GM19455 (cell line): ENCODE data around the gene IGDCC3.
"Not testable (repeated sequence)": the region's sequence is repeated elsewhere in the genome, so short reads cannot be mapped to it uniquely, and the experiment has no call there.

Experiments used
- ATAC-seq: cut with Tn5 transposase; IDR thresholded peaks from one replicate; pipeline ENCODE4 v1.9.1; 2021; ENCODE audit not compliant: unreplicated experiment

Gene IGDCC3

DNA sequence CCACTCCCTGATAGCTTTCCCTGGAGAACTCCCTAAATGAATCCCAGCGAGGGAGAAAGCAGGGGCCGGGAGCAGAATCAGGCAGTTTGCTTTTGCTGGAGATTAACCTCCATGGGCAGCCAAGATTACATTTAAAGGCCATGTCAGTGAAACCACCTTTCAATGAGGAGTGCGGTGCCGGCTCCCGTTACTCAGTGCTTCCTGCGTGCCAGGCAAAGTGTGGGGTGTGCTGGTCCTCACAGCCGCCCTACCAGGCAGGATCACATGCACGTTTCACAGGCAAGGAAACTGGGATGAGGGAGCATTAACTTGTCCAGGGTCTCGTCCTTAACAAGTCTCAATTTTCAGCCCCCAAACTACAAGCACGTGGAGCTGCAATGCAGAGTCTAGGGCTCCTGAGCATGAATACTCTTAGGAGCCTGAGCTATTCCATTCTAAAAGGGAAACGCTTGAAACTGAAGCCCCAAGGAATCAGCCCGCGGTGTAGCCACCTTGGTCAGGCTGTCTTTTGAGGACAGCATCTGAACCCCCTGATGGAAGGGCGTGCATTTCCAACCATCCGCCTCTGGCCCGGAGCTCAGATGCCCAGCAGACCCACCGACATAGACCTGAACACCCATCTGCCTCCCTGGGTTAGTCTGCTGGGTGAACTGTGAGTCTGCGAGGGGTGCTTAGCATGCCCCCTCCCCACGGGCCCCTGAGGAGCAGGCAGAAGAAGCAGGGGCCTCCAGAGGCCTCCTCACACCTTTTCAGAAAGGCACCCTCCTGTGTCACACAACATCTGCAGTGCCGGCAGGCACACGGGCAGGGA, 5.6 kb downstream of the IGDCC3 start:
- no peak for ATAC-seq

DNA sequence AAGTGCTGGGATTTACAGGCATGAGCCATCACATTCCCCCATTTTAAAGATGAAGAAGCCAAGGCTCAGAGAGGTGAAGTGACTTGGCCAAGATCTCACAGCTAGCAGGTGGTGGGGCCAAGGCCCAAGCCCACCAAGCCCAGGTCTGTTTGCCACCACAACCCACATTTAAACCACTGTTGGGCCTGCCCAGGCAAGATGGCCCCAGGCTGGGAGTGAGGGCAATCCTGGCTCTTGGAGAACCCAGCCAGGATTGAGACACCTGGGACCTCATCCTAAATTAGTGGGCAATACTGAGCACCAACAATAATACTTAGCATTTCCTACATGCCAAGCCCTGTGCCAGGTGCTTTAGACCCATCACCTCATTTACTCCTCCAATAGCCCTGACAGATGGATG, 6.9 kb downstream of the IGDCC3 start:
- no peak for ATAC-seq

DNA sequence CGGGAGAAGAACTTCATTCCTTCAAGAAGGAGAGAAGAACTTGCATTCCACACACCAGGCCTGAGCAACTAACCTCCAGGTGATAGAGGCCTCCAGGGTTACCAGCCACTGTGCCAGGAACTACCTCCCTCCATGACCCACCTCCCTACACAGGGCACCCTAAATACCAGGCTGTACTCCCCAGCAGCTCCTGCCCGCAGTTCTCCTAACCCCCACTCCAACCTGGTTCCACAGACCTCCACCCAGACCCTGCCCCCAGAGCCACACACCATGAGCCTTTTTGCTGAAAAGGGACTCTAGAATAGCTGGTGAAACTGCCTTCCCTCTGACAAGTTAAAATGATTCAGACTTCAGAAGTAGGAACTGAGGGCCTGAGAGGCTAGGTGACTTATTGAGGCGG, 8.2 kb downstream of the IGDCC3 start:
- no peak for ATAC-seq

DNA sequence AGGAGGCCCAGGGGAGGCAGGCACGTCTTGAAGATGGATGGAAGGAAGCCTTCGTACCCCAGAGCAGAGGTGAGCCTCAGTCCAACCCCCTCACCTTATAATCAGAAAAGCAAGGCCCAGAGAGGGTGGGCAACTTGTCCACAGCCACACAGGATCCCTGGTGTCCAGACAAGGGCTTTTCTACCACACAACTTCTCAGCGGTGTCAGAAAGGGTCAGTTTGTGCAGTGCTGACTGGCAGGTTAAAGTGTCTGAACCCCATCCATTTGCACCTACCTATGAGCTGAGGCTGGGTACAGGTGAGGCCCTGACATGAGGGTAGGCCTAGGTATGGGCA, 8.6 kb downstream of the IGDCC3 start:
- no peak for ATAC-seq

DNA sequence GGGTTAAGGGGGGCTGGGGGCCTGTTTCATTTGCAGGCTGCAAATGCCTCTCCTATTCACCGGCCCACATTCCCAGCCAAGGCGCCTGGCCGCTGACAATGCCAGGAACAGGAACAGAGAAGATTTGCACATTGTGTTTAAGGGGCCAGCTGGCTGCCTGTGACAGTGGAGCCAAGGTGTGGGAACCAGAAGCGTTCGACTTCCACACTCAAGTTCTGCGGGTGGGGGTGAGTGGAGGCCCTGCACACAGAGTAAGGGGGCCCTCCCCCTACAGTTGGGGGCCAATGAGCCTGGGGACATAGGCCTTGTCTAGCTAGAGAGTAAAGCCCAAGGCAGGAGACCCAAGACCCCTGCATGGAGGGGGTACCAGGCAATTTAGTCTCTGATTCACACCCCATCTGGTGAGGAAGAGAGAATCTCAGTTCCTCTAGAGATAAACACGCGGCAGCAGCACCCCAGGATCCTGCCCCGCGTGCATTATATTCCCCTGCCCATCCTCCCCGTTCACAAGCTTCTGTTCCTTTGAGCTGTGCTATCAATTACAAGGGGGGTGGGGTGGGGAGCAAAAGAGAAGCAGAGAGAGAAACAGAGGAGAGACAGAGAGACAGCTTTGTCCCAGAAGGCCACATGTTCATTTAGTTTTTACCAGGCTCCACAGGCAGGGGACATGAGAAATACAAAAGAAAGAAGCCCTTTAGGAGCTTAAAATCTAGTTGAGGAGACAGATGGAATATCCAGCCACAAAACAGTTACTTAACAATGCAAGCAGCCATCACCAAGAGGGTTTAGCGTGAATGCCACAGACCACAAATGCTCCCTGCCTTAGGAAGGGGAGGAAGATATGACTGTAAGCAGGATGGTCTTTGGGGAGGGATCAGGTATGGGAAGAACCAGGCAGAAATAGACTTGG, 9.2 kb downstream of the IGDCC3 start:
- ATAC-seq, result no peak

DNA sequence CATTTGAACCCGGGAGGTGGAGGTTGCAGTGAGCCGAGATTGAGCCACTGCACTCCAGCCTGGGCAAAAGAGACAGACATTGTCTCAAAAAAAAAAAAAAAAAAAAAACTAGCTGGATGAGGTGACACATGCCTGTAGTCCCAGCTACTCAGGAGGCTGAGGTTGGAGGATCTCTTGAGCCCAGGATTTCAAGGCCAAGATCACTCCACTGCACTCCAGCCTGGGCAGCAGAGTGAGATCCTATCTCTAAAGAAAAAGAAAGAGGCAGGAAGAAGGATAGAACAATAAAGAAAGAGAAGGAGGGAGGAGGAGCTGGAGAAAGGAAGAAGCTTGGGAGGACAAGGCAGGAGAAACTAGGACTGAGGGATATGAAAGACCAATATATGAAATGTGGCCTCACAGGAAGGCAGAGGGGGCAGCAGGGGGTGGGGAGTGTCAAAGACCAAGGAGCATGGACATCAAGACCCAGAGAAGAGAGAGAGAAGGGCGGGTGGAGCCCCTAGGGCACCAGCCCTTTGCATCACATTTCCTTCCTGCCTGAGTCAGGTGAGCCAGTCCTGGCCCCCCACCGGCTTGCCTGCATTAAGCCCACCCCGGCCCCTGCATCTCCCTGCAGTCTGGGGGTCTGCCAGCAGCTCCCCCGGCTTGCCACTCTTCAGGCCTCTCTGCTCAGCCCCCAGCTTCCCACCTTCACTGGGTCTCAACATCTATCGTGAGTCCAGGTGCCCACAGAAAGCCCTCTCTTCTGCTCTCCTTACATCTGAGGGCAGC, 11.5 kb downstream of the IGDCC3 start:
- ATAC-seq, result no peak

DNA sequence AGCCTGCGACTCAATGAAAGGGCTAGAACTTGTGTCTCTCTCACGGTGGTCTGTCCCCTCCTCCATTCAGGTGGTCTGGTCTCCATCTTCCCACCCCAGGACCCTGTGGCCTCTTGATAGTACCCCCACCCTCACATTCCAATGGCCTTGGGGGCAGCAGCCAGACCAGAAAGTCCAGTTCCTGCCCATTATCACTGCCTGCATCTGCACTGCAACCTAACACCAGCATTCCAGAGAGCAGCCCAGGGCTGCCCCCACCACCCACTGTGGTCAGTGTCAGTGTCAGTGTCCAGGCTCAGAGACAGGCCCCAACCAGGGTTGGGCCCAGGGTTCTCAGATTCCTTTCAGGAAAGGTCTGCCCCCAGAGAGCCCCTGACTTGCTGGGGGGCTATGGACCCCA, 12.6 kb downstream of the IGDCC3 start:
- ATAC-seq, result no peak

DNA sequence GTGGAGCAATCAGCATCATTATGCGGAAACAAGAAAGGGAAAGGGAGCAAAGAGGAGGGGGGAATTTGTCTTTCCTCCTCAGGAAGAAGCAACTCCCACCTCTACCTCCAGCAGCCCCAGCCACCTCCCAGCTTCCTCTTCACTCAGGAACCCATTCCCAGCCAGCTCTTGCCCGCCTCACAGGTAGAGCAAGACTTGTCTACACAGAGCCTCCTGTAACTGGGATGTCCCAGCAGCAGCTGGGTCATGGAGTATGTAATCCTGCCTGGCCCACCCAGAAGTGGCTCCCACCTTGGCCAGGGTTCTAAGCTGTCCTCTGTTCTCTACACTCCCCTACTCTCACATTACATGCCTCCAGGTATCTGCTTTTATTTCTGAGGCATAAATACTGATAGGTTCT, 14.0 kb downstream of the IGDCC3 start:
- ATAC-seq, result no peak

DNA sequence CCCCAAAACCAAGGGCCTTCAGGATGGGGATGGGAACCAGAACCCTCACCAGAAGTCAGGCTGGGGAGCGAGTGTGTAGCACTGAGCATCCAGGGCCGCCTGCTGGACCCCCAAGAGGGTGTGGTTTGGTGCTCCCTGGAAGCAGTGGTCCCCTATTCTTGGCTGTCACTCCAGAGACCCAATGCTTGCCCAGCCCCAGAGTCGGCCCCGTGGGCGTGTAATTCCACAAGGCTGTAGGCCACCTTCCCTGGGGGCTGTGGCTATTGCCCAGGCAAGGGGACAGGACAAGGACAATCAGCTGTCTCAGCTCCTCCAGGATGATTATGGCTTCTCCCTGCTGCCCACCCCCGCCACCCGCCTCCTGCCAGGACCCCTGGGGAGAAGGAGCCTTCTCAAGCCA, 14.5 kb downstream of the IGDCC3 start:
- no peak for ATAC-seq

DNA sequence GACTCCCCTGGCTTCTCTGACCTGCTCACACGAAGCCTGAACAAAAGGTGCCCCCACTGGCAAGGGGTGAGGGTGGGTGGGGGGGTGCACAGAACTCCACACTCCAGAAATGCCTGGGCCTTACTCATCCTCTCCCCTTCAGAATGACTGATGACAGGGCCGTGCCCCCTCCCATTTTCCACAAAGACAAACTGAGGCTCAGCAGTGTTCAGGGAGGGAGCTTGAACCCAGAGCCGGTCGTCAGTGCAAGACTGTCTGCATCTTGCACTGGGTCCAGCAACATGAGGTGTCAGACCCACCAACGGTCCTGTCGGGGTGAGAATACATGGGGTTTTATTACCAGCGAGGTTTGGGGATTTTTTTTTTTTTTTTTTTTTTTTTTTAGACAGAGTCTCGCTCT, 15.3 kb downstream of the IGDCC3 start:
- no peak for ATAC-seq

DNA sequence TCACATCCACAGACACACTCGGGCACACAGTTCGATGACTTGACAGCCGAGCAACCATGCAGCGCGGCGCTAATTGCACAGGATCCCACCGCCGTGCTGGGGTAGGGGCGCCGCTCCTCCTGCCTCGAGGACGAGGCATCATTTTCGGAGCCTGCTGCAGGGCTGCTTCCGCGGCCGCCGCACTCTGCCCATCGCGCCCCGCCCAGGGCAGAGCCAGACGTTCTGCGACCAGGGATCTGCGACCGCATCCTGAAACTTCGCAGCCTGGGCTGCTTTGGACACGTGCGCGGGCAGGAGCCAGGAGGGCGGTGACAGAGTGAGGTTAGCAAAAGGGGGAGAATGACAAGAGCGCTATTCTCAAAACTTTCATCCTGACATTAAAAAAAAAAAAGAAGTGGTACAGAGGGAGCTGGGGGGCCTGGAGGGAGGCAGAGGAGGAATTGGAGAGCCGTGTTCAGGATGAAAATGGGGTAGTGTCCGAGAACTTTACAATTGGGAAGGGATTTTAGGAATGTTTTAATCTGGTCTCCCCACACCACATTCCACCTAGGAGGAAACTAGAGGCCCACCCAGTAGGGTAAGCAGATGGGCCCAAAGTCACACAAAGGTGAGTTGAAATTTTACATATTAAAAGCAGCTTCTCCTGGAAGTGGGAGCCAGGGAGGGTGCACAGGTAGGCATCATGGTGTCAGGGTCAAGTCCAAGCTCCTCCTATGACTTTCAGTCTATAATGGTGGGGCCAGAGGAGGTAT, 15.9 kb downstream of the IGDCC3 start:
- ATAC-seq, result no peak

DNA sequence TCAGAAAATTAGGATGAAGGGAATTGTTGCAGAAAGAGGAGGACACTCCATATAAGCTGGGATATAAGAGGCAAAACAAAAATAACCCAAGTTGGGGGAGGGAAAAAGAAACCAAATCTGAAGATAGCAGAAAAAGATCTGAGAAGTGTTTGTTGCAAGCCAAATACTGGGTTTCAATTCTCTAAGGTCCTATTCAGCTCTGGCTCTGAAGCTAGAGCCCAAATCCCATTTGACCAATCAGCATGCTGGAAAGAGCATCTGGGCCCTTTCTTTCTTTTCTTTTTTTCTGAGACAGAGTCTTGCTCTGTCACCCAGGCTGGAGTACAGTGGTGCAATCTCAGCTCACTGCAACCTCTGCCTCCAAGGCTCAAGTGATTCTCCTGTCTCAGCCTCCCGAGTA, 17.3 kb downstream of the IGDCC3 start:
- ATAC-seq, result no peak

DNA sequence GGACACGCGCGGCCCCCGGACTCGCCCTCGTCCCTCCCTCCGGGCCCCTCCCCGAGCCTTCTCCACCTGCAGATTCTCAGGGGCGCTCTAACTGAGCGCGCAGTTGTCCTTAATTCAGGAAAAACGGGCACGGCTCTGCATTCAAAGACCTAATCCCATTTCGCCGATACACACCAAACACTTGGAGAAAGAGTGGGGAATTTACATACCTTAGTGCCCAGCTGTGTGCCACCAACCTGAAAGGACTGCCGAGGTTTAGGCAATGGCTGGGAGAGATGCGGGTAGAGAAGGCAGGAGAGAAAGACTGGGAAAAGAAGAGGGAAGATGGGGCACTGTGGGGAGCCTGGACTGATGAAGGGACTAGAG, 21.8 kb downstream of the IGDCC3 start:
- no peak for ATAC-seq

DNA sequence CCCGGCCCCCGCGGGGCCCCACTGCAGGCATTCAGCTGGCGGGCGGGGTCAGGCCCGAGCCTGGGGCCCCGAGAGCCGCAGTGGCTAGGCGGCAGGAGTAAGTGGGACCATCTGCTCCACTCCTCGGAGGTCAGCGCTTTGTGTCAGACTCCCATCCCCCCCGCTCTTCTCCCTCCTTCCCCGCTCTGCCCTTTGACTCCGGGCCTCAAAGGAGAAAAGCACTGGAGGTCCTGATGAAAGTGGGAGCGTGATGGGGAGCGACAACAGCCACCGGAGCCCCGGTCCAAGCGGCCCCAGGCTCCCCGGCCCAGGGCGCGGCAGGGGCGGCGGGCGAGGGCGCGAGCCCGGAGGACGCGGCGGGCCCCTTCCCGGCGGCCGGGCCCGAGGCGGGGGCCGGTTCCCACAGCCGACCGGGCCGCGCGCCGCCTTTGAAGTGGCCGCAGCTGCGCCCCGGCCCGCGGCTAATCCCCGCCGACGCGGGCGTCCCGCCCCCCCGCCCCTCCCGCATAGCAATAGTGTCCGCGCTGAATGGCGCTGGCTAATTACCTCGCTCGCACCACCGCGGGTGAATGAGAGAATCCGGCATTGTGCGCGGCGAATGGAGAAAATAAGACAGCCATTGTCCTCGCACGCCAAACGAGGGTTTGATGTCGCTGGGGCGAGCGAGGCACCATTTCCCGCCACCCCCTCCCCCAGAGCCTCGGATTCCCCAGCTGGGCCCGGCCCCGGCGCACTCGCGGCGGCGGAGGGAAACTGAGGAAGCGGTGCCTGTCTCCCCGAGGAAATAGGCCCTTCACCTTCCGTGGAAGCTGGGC, 22.4 kb downstream of the IGDCC3 start:
- no peak for ATAC-seq

DNA sequence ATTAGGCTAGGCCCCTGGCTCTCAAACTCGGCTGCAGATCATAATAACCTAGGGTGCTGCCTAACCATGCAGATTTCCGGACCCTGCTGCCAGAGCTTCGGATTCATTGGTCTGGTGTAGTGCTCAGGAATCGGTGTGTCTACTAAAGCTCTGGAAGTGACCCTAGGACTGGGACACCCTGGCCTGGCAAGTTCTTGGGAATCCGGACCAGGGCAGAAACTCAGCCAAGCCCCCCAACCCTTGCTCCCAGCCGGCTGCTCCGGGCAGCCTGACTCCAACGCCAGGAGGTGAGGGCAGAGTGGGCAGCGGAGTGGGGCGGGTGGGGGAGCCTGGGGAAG, 23.0 kb downstream of the IGDCC3 start:
- ATAC-seq, result no peak

DNA sequence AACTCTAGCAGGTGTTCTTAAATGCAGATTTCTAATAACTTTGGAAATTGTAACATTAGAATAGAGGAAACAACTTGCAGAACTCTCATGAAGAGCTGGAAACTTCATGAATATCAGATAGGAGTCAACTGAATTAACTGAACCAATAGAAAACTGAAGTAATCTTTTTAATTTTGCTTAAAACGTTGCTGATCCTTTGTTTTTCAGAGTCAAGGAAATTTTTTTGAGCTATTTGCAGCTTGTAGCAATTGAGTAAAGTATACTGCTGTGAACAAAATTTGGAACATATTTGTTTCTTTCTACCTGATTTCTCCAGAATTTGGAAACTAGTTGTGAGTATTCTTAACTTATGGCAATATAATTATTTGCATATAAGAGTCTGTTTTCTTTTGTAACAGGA, 25.8 kb downstream of the IGDCC3 start:
- ATAC-seq, result not testable (repeated sequence)

DNA sequence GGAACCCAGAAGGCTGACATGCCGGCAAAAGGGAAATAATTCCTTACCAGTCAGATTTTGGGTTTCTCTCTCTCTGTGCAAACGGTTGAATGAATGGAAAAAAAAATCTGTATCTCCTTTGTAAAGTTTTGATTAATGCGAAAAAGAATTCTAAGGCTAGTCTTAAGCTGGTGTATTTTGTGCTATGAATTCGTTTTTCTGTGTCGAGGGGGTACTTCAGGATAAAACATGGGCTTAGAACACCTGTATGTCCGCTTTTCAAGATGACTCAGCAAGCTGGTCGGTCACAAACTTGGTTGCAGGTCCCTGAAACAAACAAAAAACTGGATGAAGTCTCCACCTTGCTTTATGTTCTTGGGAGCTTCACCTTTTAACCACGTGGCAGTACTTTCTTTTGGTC, 28.5 kb downstream of the IGDCC3 start:
- ATAC-seq, result no peak

DNA sequence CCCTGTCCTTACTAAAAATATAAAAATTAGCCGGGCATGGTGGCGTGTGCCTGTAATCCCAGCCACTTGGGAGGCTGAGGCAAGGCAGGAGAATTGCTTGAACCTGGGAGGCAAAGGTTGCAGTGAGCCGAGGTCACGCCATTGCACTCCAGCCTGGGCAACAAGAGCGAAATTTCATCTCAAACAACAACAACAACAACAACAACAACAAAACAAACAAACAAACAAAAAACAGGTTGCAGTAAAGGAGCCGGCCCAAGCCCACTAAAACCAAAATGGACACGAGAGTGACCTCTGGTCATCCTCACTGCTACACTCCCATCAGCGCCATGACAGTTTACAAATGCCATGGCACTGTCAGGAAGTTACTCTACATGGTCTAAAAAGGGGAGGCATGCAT, 30.0 kb downstream of the IGDCC3 start:
- ATAC-seq, result not testable (repeated sequence)

DNA sequence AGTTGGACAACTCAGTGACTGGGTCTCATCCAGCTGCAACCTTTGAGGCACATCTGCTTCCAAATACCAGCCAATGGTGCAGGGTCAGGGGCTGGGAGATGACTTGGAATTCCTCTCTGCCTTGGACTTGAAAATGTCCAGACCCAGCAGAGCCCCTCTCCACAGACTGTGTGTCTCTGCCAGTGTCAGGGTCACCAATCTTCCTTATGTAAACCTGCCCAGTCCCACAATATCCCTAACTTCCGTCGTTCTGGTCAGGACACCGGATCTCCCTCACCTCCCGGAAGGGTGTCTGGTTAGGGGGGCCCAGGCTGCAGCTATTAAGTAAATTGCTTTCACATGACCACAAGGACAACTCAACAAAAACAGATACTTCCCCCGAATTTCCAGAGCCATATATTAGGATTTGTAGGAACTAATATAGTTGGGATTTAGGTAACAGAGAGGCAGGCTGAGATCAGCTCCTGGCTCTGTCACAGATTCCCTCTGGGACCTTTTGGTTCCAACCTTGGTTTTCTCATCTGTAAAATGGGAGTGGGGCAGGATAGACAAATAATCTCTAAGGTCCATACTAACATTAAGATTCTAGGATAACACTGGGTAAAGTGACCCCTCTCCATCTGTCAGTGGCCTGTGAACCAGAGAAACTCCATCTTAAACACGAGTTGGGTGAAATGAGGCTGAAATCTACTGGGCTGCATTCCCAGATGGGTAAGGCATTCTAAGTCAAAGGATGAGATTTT, 30.8 kb downstream of the IGDCC3 start:
- no peak for ATAC-seq

DNA sequence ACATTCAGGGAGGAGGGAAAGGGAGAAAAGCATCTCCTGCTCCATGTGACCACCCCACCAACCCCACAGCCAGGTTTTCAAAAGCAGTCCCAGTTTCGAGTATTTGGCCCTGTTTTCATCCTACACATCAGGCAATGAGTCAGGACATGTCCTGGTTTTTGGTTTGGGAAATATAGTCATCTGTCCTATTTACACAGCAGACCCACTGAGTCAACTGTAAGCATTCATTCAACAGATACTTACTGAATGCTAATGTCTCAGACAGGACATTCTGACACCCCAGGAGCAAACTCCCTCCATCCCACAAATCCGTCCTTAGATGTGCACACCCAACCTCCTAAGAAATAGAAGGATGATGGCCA, 32.9 kb downstream of the IGDCC3 start:
- no peak for ATAC-seq
